HL-60 (cell line): ENCODE measurements around the gene IL1RAPL1.

Experiments used
- DNase-seq, 2 experiments: peaks; one replicate each; pipeline ENCODE4 v3.0.0-alpha.2; 2010 to 2020; ENCODE audit warnings: low read depth in 1 of 2, low spot score in 1 of 2
- H3K27ac ChIP-seq: fragments of 250-450 bp; sonication (Bioruptor Pico); replicated peaks from 2 replicates; pipeline ENCODE4 v1.5.1; 2020; ENCODE audit warnings: mild to moderate bottlenecking, moderate library complexity
- H3K27me3 ChIP-seq: fragments of 250-450 bp; sonication (Bioruptor Pico); 2 replicates; pipeline ENCODE4 v1.5.1; 2021; ENCODE audit warnings: mild to moderate bottlenecking, moderate library complexity; ENCODE audit not compliant: insufficient read depth, poor library complexity, severe bottlenecking
- H3K4me3 ChIP-seq: replicated peaks from 2 replicates; pipeline ENCODE4 v1.5.1; 2011; ENCODE audit warnings: mild to moderate bottlenecking, control low read depth, low read length; ENCODE audit not compliant: insufficient read depth
- CTCF ChIP-seq: IDR thresholded peaks from one replicate; pipeline ENCODE4 v1.5.1; 2011; ENCODE audit warnings: low read length, control low read depth, inconsistent platforms; ENCODE audit not compliant: insufficient read depth
- GABPA ChIP-seq: IDR thresholded peaks from 2 replicates; pipeline ENCODE4 v1.6.1; 2012; ENCODE audit warnings: low read depth
- POLR2AphosphoS5 ChIP-seq: IDR thresholded peaks from 2 replicates; pipeline ENCODE4 v1.6.1; 2012; ENCODE audit warnings: low read depth
- REST ChIP-seq: IDR thresholded peaks from 2 replicates; pipeline ENCODE4 v1.6.1; 2012; ENCODE audit warnings: low read depth; ENCODE audit not compliant: insufficient replicate concordance
- SPI1 ChIP-seq: IDR thresholded peaks from 2 replicates; pipeline ENCODE4 v1.6.1; 2012; ENCODE audit warnings: low read depth, mild to moderate bottlenecking, borderline replicate concordance

The IL1RAPL1 gene

GRCh38 chrX:29233592-29234183 lies 646.4 kb downstream of the IL1RAPL1 start:
- TF ChIP-seq POLR2AphosphoS5 = no peak
- no peak for TF ChIP-seq SPI1
- no peak for TF ChIP-seq GABPA
- no peak for TF ChIP-seq CTCF
- no peak for TF ChIP-seq REST
- no peaks in the 10 kb centered on the region for H3K27me3 ChIP-seq
- DNase-seq = no peak
- H3K27ac ChIP-seq = no peak overlapping the region
- no peak overlapping the region for H3K4me3 ChIP-seq

- H3K27me3 ChIP-seq = no peaks in the 10 kb centered on the region
- TF ChIP-seq POLR2AphosphoS5 (no peak), CTCF (no peak), GABPA (no peak), SPI1 (no peak), REST (no peak)
- no peak overlapping the region for H3K4me3 ChIP-seq
- DNase-seq = no peak
- H3K27ac ChIP-seq = no peak overlapping the region
These were observed 650.7 kb downstream of the IL1RAPL1 start for GRCh38 chrX:29237972-29238371.

GRCh38 chrX:29241809-29242208 lies 654.6 kb downstream of the IL1RAPL1 start:
- DNase-seq = no peak
- TF ChIP-seq REST (no peak), GABPA (no peak), POLR2AphosphoS5 (no peak), CTCF (no peak), SPI1 (no peak)
- H3K4me3 ChIP-seq = no peak overlapping the region
- H3K27me3 ChIP-seq = no peaks in the 10 kb centered on the region
- H3K27ac ChIP-seq = no peak overlapping the region
